Lung (tissue), 12 donors: ENCODE measurements around the gene KCND2. TPM values are rescaled to one million over a fixed set of nuclear protein-coding genes. Genes with fewer than 3 reads are reported as not detected.

Experiments used
- ATAC-seq: fragments of 200-7000 bp; cut with Tn5 transposase; one replicate; pipeline ENCODE4 v1.9.1; 2020; ENCODE audit warnings: moderate number of reproducible peaks; ENCODE audit not compliant: insufficient read depth, low FRiP score
- DNase-seq, 3 donors: peaks; one replicate each; pipeline ENCODE4 v3.0.0-alpha.2; 2013 to 2017
- H3K27ac ChIP-seq, 2 donors: one replicate each; pipeline ENCODE4 v1.5.1; 2013; ENCODE audit warnings: mild to moderate bottlenecking in 2 of 2, moderate library complexity in 2 of 2, control low read depth in 1 of 2, inconsistent platforms in 1 of 2, low read depth in 1 of 2, low read length in 1 of 2
- H3K27me3 ChIP-seq, 3 donors: one replicate each; pipeline ENCODE4 v1.5.1; 2013; ENCODE audit warnings: low read length in 2 of 3; ENCODE audit not compliant: control insufficient read depth in 3 of 3, insufficient read depth in 3 of 3
- H3K36me3 ChIP-seq, 4 donors: one replicate each; pipeline ENCODE4 v1.5.1; 2013; ENCODE audit warnings: low read length in 4 of 4, mild to moderate bottlenecking in 1 of 4, moderate library complexity in 1 of 4; ENCODE audit not compliant: control insufficient read depth in 4 of 4, insufficient read depth in 4 of 4
- H3K4me1 ChIP-seq, 5 donors: one replicate each; pipeline ENCODE4 v1.5.1; 2013; ENCODE audit warnings: low read length in 5 of 5, mild to moderate bottlenecking in 2 of 5, moderate library complexity in 1 of 5; ENCODE audit not compliant: control insufficient read depth in 5 of 5, insufficient read depth in 5 of 5
- H3K4me3 ChIP-seq: one replicate; pipeline ENCODE4 v1.5.1; 2013; ENCODE audit warnings: mild to moderate bottlenecking, control low read depth, moderate library complexity
- H3K9ac ChIP-seq, 2 donors: one replicate each; pipeline ENCODE4 v1.5.1; 2013; ENCODE audit warnings: low read length in 2 of 2, control low read depth in 1 of 2; ENCODE audit not compliant: insufficient read depth in 1 of 2
- H3K9me3 ChIP-seq, 4 donors: one replicate each; pipeline ENCODE4 v1.5.1; 2013; ENCODE audit warnings: low read length in 3 of 4, mild to moderate bottlenecking in 1 of 4, moderate library complexity in 1 of 4; ENCODE audit not compliant: control insufficient read depth in 4 of 4, insufficient read depth in 3 of 4
- CTCF ChIP-seq: IDR thresholded peaks from 2 replicates; pipeline ENCODE4 v1.5.1; 2012; ENCODE audit warnings: mild to moderate bottlenecking; ENCODE audit errors: control extremely low read depth, extremely low read depth
- WGBS, 2 donors: extraction: QIAGEN DNeasy Blood & Tissue Kit; methylation state at CpG; one replicate each; pipeline ENCODE4 v1.1.7; 2013; 5-methylcytosine and 5-hydroxymethylcytosine counted together
- polyA plus RNA-seq, 2 donors: library from polyadenylated mRNA; stranded (reverse); fragments of 200-250 nt; gene quantifications; one replicate each; pipeline ENCODE4 v1.2.1, GENCODE V29; 2013
- total RNA-seq, 2 donors: library from RNA; depleted of rRNA in 1 of 2; stranded (reverse); fragments of >200 nt in 1 of 2; gene quantifications; one replicate each; pipeline ENCODE4 v1.2.1, GENCODE V29; 2014 to 2021
- donor health status: control.
- donor health status: control.
- donor health status: Bipolar disorder and iron deficiency.
- donor health status: healthy.
- donor health status: DM: yes; HTN: yes; CAD: no.

KCND2 gene
- total and polyA plus RNA-seq, 4 donors: 0.03 to 1.1 (median 0.10) TPM

- H3K4me1 ChIP-seq: peaks cover 0 to 9% (median 0%) of the 10 kb centered on the region in 5 donors
- H3K27ac ChIP-seq: no peak overlapping the region
- no peak overlapping the region for H3K9ac ChIP-seq
- ATAC-seq (no peak), DNase-seq (no peak)
- TF ChIP-seq CTCF: no peak
- H3K27me3 ChIP-seq: peaks cover 3 to 14% (median 5%) of the 10 kb centered on the region in 3 donors
- no peaks in the 10 kb centered on the region for H3K36me3 ChIP-seq
- H3K4me3 ChIP-seq: no peak overlapping the region
- H3K9me3 ChIP-seq: peaks cover 0 to 4% (median 0%) of the 10 kb centered on the region in 4 donors
Measured at GRCh38 chr7:120276720-120277119, 3.7 kb downstream of the KCND2 start.

- Histone ChIP-seq H3K4me3 (no peak overlapping the region), H3K4me1 (peaks cover 0 to 2% (median 0%) of the 10 kb centered on the region in 5 donors), H3K9me3 (peaks cover 0 to 5% (median 1%) of the 10 kb centered on the region in 4 donors), H3K27ac (no peak overlapping the region), H3K9ac (no peak overlapping the region), H3K36me3 (no peaks in the 10 kb centered on the region), H3K27me3 (peaks cover 0 to 7% (median 2%) of the 10 kb centered on the region in 3 donors)
- ATAC-seq: no peak
- DNase-seq: no peak
- TF ChIP-seq CTCF: no peak
- 72 to 83% methylated on average over 3 of the region's 3 CpGs for WGBS, 2 donors
Measured at GRCh38 chr7:120278773-120279172, 5.8 kb downstream of the KCND2 start.

GRCh38 chr7:120280743-120281142 is 7.8 kb downstream of the KCND2 start:
- ATAC-seq: no peak
- no peak for TF ChIP-seq CTCF
- no peak for DNase-seq
- Histone ChIP-seq H3K9me3 (peaks cover 0 to 5% (median 0%) of the 10 kb centered on the region in 4 donors), H3K36me3 (no peaks in the 10 kb centered on the region), H3K4me1 (no peaks in the 10 kb centered on the region), H3K27me3 (no peaks in the 10 kb centered on the region), H3K4me3 (no peak overlapping the region), H3K9ac (no peak overlapping the region), H3K27ac (no peak overlapping the region)
- 88 to 96% methylated on average over 3 of the region's 3 CpGs for WGBS, 2 donors

- ATAC-seq: no peak
- no peak overlapping the region for H3K27ac ChIP-seq
- no peaks in the 10 kb centered on the region for H3K4me1 ChIP-seq
- H3K9ac ChIP-seq: no peak overlapping the region
- H3K27me3 ChIP-seq: no peaks in the 10 kb centered on the region
- no peaks in the 10 kb centered on the region for H3K9me3 ChIP-seq
- no peak overlapping the region for H3K4me3 ChIP-seq
- no peak for TF ChIP-seq CTCF
- no peak for DNase-seq
- no peaks in the 10 kb centered on the region for H3K36me3 ChIP-seq
Measured at GRCh38 chr7:120293027-120293426, 20.1 kb downstream of the KCND2 start.
